H1 (cell line): Measurements from ENCODE around the gene HOXC13. TPM values are rescaled to one million over a fixed set of nuclear protein-coding genes. Genes with fewer than 3 reads are reported as not detected.

Source experiments
- ATF2 ChIP-seq: IDR thresholded peaks from 2 replicates; pipeline ENCODE4 v1.6.1; 2012; ENCODE audit warnings: low read length, inconsistent platforms
- BRCA1 ChIP-seq: IDR thresholded peaks from 2 replicates; pipeline ENCODE4 v1.6.1; 2012; ENCODE audit warnings: low read depth, low read length, improper control_type of control experiment
- CHD1 ChIP-seq: IDR thresholded peaks from 2 replicates; pipeline ENCODE4 v1.6.1; 2012; ENCODE audit warnings: low read depth, low read length, improper control_type of control experiment
- HDAC6 ChIP-seq: IDR thresholded peaks from one replicate; pipeline ENCODE4 v1.7.1; 2012; ENCODE audit warnings: low read depth, mild to moderate bottlenecking, inconsistent platforms, low read length, moderate library complexity
- NRF1 ChIP-seq: IDR thresholded peaks from 2 replicates; pipeline ENCODE4 v1.6.1; 2011; ENCODE audit warnings: mild to moderate bottlenecking, low read depth, low read length, improper control_type of control experiment
- RAD21 ChIP-seq, 2 experiments: IDR thresholded peaks in 1 of 2; conservative IDR thresholded peaks in 1 of 2; 2 replicates each; pipeline ENCODE4 v1.6.1; 2011; ENCODE audit warnings: low read depth in 2 of 2, low read length in 2 of 2, improper control_type of control experiment in 1 of 2, inconsistent platforms in 1 of 2, mild to moderate bottlenecking in 1 of 2, moderate library complexity in 1 of 2
- RXRA ChIP-seq: IDR thresholded peaks from 2 replicates; pipeline ENCODE4 v1.6.1; 2011; ENCODE audit warnings: low read depth, mild to moderate bottlenecking, low read length, moderate library complexity; ENCODE audit not compliant: insufficient read depth
- TBP ChIP-seq: IDR thresholded peaks from 2 replicates; pipeline ENCODE4 v1.6.1; 2011; ENCODE audit warnings: low read depth, low read length, improper control_type of control experiment
- polyA plus RNA-seq, 7 experiments: library from polyadenylated mRNA; depleted of rRNA in 3 of 7; stranded (reverse) in 5 of 7; unstranded in 2 of 7; fragments of >200 nt in 5 of 7; fragments of 200-250 nt in 2 of 7; gene quantifications; 1 replicate in 5 of 7; 2 replicates in 1 of 7; 4 replicates in 1 of 7; pipeline versions ENCODE4 v1.2.1 to v1.2.3, GENCODE V29; 2011 to 2013; ENCODE audit warnings: missing spikeins in 2 of 7, mixed read lengths in 2 of 7
- total RNA-seq: library from RNA; stranded (reverse); fragmentation: NEBNext Ultra II Directional; extraction: Animal tissue kit (Norgen Biotek cat#: 25700); gene quantifications from 2 replicates; pipeline ENCODE4 v1.2.1, GENCODE V29; 2021

Gene HOXC13
- total and polyA plus RNA-seq, 2 of the 8 experiments (the other 6 are each of a cell fraction or from before 2014, with no cell fraction given) = 0.02 TPM; not detected in 1

DNA sequence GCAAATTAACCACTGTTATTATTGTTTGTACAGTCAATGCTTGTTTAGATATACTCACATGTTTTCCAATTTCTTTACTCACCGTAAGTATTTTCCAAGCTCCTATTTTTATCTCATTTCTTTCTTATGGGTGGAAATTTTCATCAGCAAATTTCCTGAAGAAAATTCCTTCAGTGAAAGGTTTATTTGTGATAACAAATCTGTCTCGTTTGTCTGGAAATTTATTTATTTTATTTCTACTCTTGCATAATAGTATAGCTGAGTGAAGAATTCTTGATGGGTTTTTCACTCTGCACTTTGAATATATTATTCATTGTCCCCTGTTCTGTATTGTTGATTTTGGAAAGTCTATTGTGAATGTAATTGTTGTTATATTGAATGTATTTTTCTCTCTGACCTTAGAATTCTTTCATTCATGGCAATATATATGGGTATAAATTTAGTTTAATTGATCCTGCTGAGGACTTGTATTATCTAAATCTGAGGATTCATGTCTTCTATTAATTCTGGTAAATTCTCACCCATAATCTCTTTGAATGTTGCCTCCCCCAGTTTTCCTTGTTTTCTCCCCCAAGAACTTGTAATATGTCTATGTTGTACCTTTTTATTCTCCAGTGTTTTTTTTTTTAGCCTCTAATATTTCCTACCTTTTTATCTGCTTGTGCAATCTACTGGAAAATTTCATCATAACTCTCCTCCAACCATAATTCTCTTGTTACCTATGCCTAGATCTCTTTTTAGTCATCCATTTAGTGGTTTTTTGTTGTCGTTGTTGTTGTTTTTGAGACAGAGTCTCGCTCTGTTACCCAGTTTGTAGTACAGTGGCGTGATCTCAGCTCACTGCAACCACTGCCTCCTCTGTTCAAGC lies 21.6 kb upstream of the HOXC13 start (continued):
- TF ChIP-seq TBP (no peak), BRCA1 (no peak), HDAC6 (no peak), ATF2 (no peak), CHD1 (no peak), RXRA (no peak), RAD21 (IDR thresholded peaks at IDR 0.05 in 1 of 2, conservative IDR thresholded peaks at IDR 0.05 in 1 of 2; ENCODE audit: low read depth in 2 of 2, low read length in 2 of 2) (no peak), NRF1 (no peak)
- TF ChIP-seq, all 59 proteins: peak for 0
